Stimulated activated CD8-positive, alpha-beta memory T cell treated with anti-CD3 and anti-CD28 coated beads, Interleukin-12 subunit alpha, Interleukin-12 subunit beta, amount 100 ng/mL, for 4 hours (primary cell): ENCODE measurements around the gene TMEM253.

ENCODE experiments used
- DNase-seq: peaks from one replicate; pipeline ENCODE4 v3.0.0-alpha.2; 2020; ENCODE audit warnings: low read depth

TMEM253 gene

GRCh38 chr14:21100931-21101330, at the start of gene TMEM253:
TMEM253 (plus strand) TSS chr14:21101066; CDS start chr14:21101344, 278 bp downstream.
- DNase-seq = no peak

DNA sequence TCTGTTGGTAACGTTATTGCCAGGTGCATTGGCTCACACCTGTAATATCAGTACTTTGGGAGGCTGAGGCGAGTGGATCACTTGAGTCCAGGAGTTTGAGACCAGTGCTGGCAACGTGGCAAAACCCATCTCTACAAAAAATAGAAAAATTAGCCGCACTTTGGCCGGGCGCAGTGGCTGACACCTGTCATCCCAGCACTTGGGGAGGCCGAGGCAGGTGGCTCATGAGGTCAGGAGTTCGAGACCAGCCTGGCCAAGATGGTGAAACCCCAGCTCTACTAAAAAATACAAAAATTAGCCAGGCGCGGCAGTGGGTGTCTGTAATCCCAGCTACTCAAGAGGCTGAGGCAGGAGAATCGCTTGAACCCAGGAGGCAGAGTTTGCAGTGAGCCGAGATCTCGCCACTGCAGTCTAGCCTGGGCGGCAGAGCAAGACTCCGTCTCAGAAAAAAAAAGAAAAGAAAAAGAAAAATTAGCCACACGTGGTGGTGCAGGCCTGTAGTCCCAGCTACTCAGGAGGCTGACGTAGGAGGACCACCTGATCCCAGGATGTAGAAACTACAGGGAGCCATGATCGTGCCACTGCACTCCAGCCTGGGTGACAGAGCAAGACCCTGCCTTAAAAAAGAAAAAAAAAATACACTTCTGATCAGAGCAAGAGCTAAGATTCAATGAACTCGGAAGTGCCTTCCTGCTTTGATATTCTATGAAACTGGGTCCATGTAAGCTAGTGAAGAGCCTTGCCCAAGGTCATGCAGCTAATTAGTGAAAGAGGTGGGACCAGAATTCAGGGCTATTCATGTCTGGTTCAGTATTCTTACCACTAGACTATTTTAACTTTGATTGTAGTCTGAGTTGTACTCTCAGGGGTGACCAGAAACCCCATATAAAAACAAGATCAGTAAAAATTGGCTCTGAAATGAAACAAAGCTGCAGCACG, 47.4 kb upstream of the TMEM253 start:
- DNase-seq = no peak

- DNase-seq = no peak
Measured at GRCh38 chr14:21054123-21054767, 46.6 kb upstream of the TMEM253 start.

DNA sequence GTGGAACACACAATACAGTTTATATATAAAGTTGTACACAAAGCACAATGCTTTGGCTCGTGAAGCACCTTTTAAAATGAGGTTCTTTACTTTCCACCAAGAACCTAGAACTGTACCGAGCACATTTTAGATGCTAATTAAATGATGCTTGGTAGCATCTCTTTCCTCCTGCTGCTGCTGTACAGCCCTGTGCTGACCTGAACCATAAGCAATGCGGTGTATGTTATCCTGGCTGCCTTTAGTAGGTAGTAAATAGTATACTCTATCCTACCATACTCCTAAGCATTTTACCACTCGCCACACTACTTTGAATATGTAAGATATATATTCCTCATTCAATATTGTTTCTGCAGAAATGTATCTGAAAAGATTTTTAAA, 46.1 kb upstream of the TMEM253 start:
- no peak for DNase-seq

GRCh38 chr14:21055432-21056117, 45.3 kb upstream of the TMEM253 start:
- DNase-seq = no peak

- DNase-seq = no peak
Measured at GRCh38 chr14:21056520-21057163, 44.2 kb upstream of the TMEM253 start.

- DNase-seq = no peak
Measured at GRCh38 chr14:21057803-21058675, 42.8 kb upstream of the TMEM253 start, which contains the start of gene RNASE8. RNASE8 (plus strand) TSS chr14:21057822; CDS start chr14:21057893, 71 bp downstream.

DNA sequence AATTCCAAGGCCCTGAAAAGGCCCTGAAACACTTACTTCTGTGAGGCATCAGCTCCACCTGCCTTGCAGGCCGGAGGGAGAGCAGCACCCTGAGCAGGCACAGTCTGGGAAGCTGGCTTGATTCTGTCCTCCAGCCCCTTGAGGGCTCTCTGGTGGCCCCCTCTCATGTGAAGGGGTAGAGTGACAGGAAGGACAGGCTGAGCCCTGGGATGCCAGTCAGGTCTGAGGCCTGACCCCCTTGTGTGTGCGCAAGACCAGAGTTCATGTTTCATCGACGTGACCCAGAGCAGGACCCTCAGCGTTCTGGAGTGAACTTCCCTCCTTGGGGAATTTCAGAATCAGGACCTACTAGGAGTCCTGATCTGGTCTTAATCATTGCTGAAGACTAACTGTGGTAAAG, 42.0 kb upstream of the TMEM253 start:
- no peak for DNase-seq

- DNase-seq = no peak
Measured at GRCh38 chr14:21059842-21060613, 40.8 kb upstream of the TMEM253 start.

DNA sequence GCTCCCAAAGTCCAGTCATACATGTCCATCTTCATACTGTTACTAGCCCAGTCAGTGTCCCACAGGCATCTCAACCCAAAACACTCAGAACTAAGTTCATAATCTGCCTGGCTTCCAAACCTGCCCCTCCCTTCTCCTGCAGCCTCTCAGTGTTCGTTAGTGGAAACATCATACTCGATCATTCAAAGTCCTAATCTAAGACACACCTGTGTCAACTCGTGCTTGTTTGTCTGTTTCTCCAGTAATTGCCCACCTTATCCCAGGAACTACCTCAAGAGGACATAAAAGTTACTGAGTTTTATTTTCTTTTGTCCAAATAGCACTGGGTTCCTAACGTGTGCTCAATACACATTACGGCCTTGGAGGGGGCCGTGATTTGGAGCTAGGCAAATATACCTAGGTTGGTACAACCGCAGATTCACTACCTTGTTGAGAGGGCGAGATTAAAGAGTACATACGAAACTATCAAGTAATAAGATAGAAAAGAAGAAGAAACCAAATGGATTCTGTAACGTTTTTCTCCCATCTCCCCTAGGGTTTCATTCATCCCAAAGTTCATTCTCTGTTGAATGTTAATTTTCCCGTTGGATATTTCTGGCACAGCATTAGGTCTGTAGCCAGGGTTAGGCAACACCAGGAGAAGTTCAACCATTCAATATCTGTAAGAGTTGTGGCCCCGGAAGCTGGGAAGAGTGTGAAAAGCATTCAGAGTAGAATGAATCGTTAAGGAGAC, 40.1 kb upstream of the TMEM253 start:
- no peak for DNase-seq

DNA sequence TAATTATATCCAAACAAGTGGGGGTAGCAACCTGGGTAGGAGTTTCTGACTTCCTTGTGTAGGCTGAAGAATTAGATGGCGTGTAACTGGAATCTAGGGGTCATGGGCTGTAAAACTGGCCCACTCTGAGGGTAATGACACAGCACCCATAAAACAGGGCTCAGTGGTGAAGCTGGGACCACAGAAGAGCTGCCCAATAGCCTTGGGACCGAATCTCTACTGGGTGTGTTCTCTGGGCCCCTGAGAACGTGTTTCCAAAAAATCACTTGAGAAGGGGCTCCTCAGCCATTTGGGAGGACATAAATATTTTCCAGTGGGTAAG, 39.6 kb upstream of the TMEM253 start:
- no peak for DNase-seq

- no peak for DNase-seq
Measured at GRCh38 chr14:21063479-21063878, 37.4 kb upstream of the TMEM253 start.

- DNase-seq = no peak
Measured at GRCh38 chr14:21066882-21067502, 33.9 kb upstream of the TMEM253 start.

- DNase-seq = no peak
Measured at GRCh38 chr14:21068521-21069387, 32.1 kb upstream of the TMEM253 start.

DNA sequence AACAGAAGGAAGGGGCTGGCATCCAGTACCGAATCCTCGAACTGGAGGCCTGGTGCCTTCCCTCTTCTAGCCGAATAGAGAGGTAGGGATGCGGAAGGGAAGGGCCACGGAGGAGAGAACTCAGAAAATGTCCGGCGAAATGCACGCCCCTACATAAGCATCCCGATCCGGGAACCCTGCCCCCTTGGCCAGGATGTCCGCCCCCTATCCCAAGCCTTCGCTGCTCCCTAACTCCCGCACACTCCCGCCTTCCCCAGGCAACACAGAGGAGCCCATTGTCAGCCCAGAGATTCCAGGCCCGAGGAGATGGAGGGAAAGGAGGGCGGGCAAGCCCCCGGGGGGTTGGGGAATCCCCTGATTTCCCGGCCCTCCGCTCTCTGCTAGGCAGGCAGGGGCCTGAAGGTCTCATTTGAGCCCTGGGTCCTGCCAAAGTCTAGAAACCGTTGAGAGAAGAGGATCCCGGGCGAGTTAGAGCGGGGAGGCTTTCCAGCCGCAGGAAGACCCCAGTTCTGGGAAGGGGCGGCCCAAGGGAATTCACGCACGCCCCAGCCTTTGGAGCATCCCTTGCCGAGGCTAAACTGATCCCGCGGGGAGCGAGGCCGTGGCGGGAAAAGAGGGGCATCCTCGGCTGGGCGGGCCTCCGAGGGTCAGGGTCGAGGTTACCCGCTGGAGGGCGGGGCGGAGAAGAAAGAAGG, 31.3 kb upstream of the TMEM253 start:
- no peak for DNase-seq

- no peak for DNase-seq
Measured at GRCh38 chr14:21070083-21070609, 30.7 kb upstream of the TMEM253 start, which contains the start of gene ARHGEF40. ARHGEF40 (plus strand) TSS chr14:21070304; CDS start chr14:21070397, 93 bp downstream.

- no peak for DNase-seq
Measured at GRCh38 chr14:21070610-21071224, 30.1 kb upstream of the TMEM253 start.
